GM12875 (cell line): ENCODE measurements around the gene ANKHD1.

Experiments
- H3K4me3 ChIP-seq: one replicate; pipeline ENCODE4 v1.5.1; 2011; ENCODE audit warnings: low read depth, low read length, control low read depth
- TF ChIP-seq, protein P1 (sequence below): IDR thresholded peaks from 2 replicates; pipeline ENCODE4 v1.5.1; 2011; ENCODE audit warnings: low read depth, mild to moderate bottlenecking, control low read depth, inconsistent platforms, low read length, moderate library complexity, borderline replicate concordance; ENCODE audit not compliant: insufficient read depth

The ANKHD1 gene

DNA sequence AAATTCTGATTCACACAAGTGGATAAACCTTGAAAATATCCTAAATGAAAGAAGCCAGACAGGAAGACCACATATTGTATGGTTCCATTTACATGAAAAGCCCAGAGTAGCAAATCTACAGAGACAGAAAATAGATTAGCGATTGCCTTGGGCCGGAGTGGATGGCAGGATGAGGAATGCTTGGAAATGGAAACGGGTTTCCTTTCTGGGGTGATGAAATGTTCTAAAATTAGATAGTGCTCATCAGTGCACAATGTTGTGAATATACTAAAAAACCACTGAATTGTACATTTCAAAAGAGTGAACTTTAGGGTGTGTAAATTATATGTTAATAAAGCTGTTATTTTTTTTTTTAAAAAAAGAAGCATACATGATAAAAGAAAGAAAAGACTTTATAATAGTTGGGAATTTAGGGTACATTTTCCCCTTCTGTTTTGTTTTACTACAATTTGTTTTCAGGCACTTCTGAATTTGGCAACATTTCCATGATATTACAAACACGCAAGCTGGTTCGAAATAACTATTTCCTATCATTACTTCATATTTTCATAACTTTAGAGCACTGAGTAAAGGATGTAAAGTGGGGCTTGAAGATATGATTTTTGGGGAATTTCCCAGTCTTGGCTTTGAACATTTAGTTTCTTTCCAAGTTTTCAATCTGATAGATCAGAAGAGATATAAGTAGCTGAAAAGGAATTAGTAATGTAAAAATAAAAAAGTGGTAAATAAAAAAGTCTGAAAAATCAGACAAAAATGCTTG lies 186.9 kb downstream of the ANKHD1 start:
- TF ChIP-seq, protein P1, sequence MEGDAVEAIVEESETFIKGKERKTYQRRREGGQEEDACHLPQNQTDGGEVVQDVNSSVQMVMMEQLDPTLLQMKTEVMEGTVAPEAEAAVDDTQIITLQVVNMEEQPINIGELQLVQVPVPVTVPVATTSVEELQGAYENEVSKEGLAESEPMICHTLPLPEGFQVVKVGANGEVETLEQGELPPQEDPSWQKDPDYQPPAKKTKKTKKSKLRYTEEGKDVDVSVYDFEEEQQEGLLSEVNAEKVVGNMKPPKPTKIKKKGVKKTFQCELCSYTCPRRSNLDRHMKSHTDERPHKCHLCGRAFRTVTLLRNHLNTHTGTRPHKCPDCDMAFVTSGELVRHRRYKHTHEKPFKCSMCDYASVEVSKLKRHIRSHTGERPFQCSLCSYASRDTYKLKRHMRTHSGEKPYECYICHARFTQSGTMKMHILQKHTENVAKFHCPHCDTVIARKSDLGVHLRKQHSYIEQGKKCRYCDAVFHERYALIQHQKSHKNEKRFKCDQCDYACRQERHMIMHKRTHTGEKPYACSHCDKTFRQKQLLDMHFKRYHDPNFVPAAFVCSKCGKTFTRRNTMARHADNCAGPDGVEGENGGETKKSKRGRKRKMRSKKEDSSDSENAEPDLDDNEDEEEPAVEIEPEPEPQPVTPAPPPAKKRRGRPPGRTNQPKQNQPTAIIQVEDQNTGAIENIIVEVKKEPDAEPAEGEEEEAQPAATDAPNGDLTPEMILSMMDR, result no peak
- H3K4me3 ChIP-seq, result no peak overlapping the region
